ENCODE measurements around the gene IL12RB2. TPM values are rescaled to one million over a fixed set of nuclear protein-coding genes. Genes with fewer than 3 reads are reported as not detected.

IL12RB2 gene
- total RNA-seq, 1 donor from 2014 or later = 1.1 TPM

GRCh38 chr1:67348586-67349252, 41.0 kb downstream of the IL12RB2 start:
- Mint-ChIP-seq H3K9me3 (no peaks in the 10 kb centered on the region), H3K27ac (no peak overlapping the region), H3K4me1 (peaks cover 7% of the 10 kb centered on the region), H3K27me3 (no peaks in the 10 kb centered on the region), H3K4me3 (no peak overlapping the region), H3K36me3 (ENCODE audit: low read depth) (no peaks in the 10 kb centered on the region)
- intact Hi-C loops (cut with micrococcal nuclease) = loop anchor here (5.0 kb wide), 1 partner anchor 131 kb away; no protein-coding TSS in a partner anchor
- ATAC-seq (ENCODE audit: low read depth) (no peak), DNase-seq (no peak)
- ChIA-PET POLR2A (no interaction called here), CTCF (interaction anchor here (1.0 to 5.3 kb wide), 4 partner anchors 8 to 152 kb away, joined by 3 to 24 read pairs (median 5); no protein-coding TSS in a partner anchor)
- TF ChIP-seq, protein P1, sequence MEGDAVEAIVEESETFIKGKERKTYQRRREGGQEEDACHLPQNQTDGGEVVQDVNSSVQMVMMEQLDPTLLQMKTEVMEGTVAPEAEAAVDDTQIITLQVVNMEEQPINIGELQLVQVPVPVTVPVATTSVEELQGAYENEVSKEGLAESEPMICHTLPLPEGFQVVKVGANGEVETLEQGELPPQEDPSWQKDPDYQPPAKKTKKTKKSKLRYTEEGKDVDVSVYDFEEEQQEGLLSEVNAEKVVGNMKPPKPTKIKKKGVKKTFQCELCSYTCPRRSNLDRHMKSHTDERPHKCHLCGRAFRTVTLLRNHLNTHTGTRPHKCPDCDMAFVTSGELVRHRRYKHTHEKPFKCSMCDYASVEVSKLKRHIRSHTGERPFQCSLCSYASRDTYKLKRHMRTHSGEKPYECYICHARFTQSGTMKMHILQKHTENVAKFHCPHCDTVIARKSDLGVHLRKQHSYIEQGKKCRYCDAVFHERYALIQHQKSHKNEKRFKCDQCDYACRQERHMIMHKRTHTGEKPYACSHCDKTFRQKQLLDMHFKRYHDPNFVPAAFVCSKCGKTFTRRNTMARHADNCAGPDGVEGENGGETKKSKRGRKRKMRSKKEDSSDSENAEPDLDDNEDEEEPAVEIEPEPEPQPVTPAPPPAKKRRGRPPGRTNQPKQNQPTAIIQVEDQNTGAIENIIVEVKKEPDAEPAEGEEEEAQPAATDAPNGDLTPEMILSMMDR (IDR thresholded peaks at IDR 0.05) = no peak

DNA sequence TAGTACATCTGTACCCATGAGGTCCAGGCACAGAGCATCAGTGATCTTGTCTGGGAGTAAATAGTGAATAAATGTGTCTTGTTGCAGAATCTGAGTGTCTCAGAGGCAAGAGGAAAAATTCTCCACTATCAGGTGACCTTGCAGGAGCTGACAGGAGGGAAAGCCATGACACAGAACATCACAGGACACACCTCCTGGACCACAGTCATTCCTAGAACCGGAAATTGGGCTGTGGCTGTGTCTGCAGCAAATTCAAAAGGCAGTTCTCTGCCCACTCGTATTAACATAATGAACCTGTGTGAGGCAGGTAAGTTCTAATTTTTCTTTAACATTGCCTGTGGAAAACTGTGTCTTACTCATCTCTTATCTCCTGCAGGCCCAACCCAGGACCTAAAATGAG, 43.1 kb downstream of the IL12RB2 start:
- ATAC-seq (ENCODE audit: low read depth) (no peak), DNase-seq (no peak)
- peaks cover 3% of the 10 kb centered on the region for H3K4me1 Mint-ChIP-seq
- no peak overlapping the region for H3K4me3 Mint-ChIP-seq
- H3K27me3 Mint-ChIP-seq = no peaks in the 10 kb centered on the region
- POLR2A ChIA-PET = interaction anchor here (1.1 kb wide), 1 partner anchor 78 kb away, joined by 3 read pairs; no protein-coding TSS in a partner anchor
- H3K27ac Mint-ChIP-seq = no peak overlapping the region
- no peaks in the 10 kb centered on the region for H3K36me3 Mint-ChIP-seq (ENCODE audit: low read depth)
- intact Hi-C loops (cut with micrococcal nuclease) = no loop called here
- CTCF ChIA-PET = interaction anchor here (0.8 kb wide), 1 partner anchor 150 kb away, joined by 3 read pairs; no protein-coding TSS in a partner anchor
- TF ChIP-seq, protein P1 (IDR thresholded peaks at IDR 0.05) = no peak
- no peaks in the 10 kb centered on the region for H3K9me3 Mint-ChIP-seq

DNA sequence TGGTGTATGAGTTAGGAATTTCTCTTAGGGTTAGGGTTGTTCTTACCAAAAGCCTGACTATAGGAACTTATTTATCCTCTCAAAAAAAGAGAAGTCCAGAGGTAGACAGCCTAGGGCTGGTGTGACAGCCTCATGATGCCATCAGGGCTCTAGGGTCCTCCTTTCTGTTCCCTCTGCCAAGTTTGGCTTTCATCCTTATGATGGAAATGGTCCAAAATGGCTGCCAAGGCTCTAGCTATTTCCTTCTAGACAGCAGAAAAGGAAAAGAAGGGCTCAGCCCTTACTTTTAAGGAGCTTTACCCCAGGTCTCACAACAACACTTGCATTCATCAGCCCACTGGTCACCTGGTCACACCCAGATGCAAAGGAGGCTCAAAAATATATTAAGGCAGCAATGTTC, 44.5 kb downstream of the IL12RB2 start:
- Mint-ChIP-seq H3K4me3 (no peak overlapping the region), H3K27me3 (no peaks in the 10 kb centered on the region), H3K9me3 (no peaks in the 10 kb centered on the region), H3K27ac (no peak overlapping the region), H3K36me3 (ENCODE audit: low read depth) (no peaks in the 10 kb centered on the region), H3K4me1 (no peaks in the 10 kb centered on the region)
- ChIA-PET POLR2A (interaction anchor here (0.7 to 1.0 kb wide), 2 partner anchors 13 to 19 kb away, joined by 3 to 4 read pairs; no protein-coding TSS in a partner anchor), CTCF (no interaction called here)
- TF ChIP-seq, protein P1 (IDR thresholded peaks at IDR 0.05) = no peak
- DNase-seq (no peak), ATAC-seq (ENCODE audit: low read depth) (no peak)
- intact Hi-C loops (cut with micrococcal nuclease) = no loop called here

DNA sequence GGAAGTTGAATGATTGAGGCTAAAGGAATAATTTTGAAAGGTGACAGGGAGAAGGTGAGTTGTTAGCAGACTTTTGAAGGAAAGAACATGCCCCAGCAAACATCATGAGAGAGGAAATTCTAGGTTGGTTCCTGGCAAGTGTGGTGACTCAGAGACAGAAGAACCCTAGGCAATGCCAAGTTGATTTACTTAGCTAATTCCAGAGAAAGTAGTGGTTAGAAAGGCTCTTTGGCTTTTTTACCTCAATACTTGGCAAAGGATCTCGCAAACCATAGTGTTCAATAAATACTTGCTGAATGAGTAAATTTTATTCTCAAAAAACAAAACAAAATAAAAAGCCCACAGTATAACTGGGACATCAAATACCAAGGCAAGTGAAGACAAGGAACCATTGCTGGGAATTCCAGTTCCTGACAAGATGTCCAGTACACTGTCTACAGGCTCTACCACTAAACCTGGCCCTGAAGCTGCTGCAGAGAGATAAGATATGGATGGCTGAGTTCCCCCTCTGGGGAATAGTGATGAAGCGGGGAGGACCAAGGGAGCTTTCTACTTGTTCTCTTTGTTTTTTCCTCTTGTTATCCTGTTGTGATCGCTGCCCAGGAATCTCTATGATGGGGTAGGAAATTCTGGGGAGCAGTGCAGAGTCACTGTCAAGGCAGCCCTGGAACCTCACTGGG, 48.2 kb downstream of the IL12RB2 start:
- DNase-seq (no peak), ATAC-seq (ENCODE audit: low read depth) (no peak)
- CTCF ChIA-PET = no interaction called here
- intact Hi-C loops (cut with micrococcal nuclease) = no loop called here
- Mint-ChIP-seq H3K9me3 (no peaks in the 10 kb centered on the region), H3K36me3 (ENCODE audit: low read depth) (no peaks in the 10 kb centered on the region), H3K4me3 (no peak overlapping the region), H3K27ac (no peak overlapping the region), H3K27me3 (no peaks in the 10 kb centered on the region), H3K4me1 (no peaks in the 10 kb centered on the region)
- POLR2A ChIA-PET = no interaction called here
- TF ChIP-seq, protein P1 (IDR thresholded peaks at IDR 0.05) = no peak

DNA sequence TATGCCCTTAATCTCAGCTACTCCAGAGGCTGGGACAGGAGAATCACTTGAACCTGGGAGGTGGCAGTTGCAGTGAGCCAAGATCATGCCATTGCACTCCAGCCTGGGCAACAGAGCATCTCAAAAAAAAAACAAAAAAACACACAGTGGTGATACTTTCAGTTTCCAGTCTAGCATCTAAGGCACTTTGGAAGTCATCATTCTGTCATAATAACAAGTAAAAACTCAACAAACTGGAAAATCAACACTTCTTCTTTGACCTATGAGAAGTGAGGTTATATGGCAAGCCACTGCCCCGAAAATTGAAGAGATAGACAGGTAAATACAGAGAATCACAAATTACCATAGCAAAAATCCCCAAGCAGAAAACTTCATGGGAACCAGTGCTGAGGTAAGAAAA, 51.9 kb downstream of the IL12RB2 start:
- ChIA-PET CTCF (no interaction called here), POLR2A (no interaction called here)
- DNase-seq (no peak), ATAC-seq (ENCODE audit: low read depth) (no peak)
- Mint-ChIP-seq H3K4me1 (no peaks in the 10 kb centered on the region), H3K27ac (no peak overlapping the region), H3K4me3 (no peak overlapping the region), H3K9me3 (no peaks in the 10 kb centered on the region), H3K36me3 (ENCODE audit: low read depth) (no peaks in the 10 kb centered on the region), H3K27me3 (no peaks in the 10 kb centered on the region)
- intact Hi-C loops (cut with micrococcal nuclease) = no loop called here
- TF ChIP-seq, protein P1 (IDR thresholded peaks at IDR 0.05) = no peak

All from activated B cell treated with CpG ODN at 0.5 μM for 24 hours (primary cell).